Loucy (cell line): ENCODE results near the gene PHTF2.

Experiments
- H2AFZ ChIP-seq: fragments of 200-600 bp; sonication (generic); 2 replicates; pipeline ENCODE4 v1.6.0; 2016; ENCODE audit warnings: antibody characterized with exemption, mild to moderate bottlenecking, low read length, moderate library complexity
- H3F3A ChIP-seq: fragments of 200-600 bp; 2 replicates; pipeline ENCODE4 v1.6.0; 2016; ENCODE audit warnings: antibody characterized with exemption, low read depth, mild to moderate bottlenecking
- H3K27me3 ChIP-seq: fragments of 200-600 bp; sonication (generic); 2 replicates; pipeline ENCODE4 v1.6.1; 2014; ENCODE audit warnings: low read length, mild to moderate bottlenecking; ENCODE audit not compliant: insufficient read depth, poor library complexity, severe bottlenecking
- H3K36me3 ChIP-seq: fragments of 200-600 bp; sonication (generic); 2 replicates; pipeline ENCODE4 v1.6.1; 2016; ENCODE audit warnings: low read length; ENCODE audit not compliant: insufficient read depth
- H3K4me1 ChIP-seq: fragments of 200-600 bp; sonication (generic); 2 replicates; pipeline ENCODE4 v1.5.1; 2014; ENCODE audit warnings: low read length, mild to moderate bottlenecking; ENCODE audit not compliant: insufficient read depth, poor library complexity, severe bottlenecking
- H3K4me2 ChIP-seq: fragments of 200-600 bp; sonication (generic); 2 replicates; pipeline ENCODE4 v1.6.0; 2014; ENCODE audit warnings: antibody characterized with exemption, low read length, low read depth, mild to moderate bottlenecking; ENCODE audit not compliant: poor library complexity, severe bottlenecking
- H3K4me3 ChIP-seq: fragments of 200-600 bp; sonication (generic); 2 replicates; pipeline ENCODE4 v1.5.1; 2014; ENCODE audit warnings: low read length, mild to moderate bottlenecking, mixed read lengths; ENCODE audit not compliant: poor library complexity, severe bottlenecking
- H3K79me2 ChIP-seq: fragments of 200-600 bp; sonication (generic); 2 replicates; pipeline ENCODE4 v1.6.1; 2014; ENCODE audit warnings: low read length; ENCODE audit not compliant: insufficient read depth
- H3K9ac ChIP-seq: fragments of 200-600 bp; sonication (generic); 2 replicates; pipeline ENCODE4 v1.6.0; 2014; ENCODE audit warnings: mild to moderate bottlenecking, low read depth, low read length, moderate library complexity; ENCODE audit not compliant: poor library complexity, severe bottlenecking
- H3K9me2 ChIP-seq: fragments of 200-600 bp; sonication (generic); replicated peaks from 2 replicates; pipeline ENCODE4 v1.6.1; 2016; ENCODE audit warnings: low read depth, low read length, mixed read lengths
- H3K9me3 ChIP-seq: fragments of 200-600 bp; sonication (generic); 2 replicates; pipeline ENCODE4 v1.6.1; 2014; ENCODE audit warnings: mild to moderate bottlenecking, antibody characterized with exemption, low read length, low read depth; ENCODE audit not compliant: insufficient read depth
- H4K20me1 ChIP-seq: fragments of 200-600 bp; sonication (generic); 2 replicates; pipeline ENCODE4 v1.6.0; 2014; ENCODE audit warnings: antibody characterized with exemption, low read length, mild to moderate bottlenecking; ENCODE audit not compliant: insufficient read depth, poor library complexity, severe bottlenecking
- CTCF ChIP-seq: fragments of 200-600 bp; sonication (generic); conservative IDR thresholded peaks from 2 replicates; pipeline ENCODE4 v1.5.1; 2014; ENCODE audit warnings: mild to moderate bottlenecking, antibody characterized with exemption, low read length
- EZH2phosphoT487 ChIP-seq: fragments of 200-600 bp; IDR thresholded peaks from 2 replicates; pipeline ENCODE4 v1.6.1; 2018; ENCODE audit warnings: antibody characterized with exemption, mild to moderate bottlenecking, moderate library complexity, borderline replicate concordance

PHTF2 gene

GRCh38 chr7:77765481-77765880 lies 33.1 kb upstream of the PHTF2 start:
- Histone ChIP-seq H4K20me1 (peaks cover 41% of the 10 kb centered on the region), H3K9me2 (no peaks in the 10 kb centered on the region), H3K36me3 (peaks cover 37% of the 10 kb centered on the region), H3F3A (no peaks in the 10 kb centered on the region), H3K9me3 (no peaks in the 10 kb centered on the region), H3K9ac (no peak overlapping the region), H3K4me2 (no peak overlapping the region), H3K4me3 (no peak overlapping the region), H3K4me1 (peaks cover 9% of the 10 kb centered on the region), H3K27me3 (no peaks in the 10 kb centered on the region), H3K79me2 (peaks cover 52% of the 10 kb centered on the region), H2AFZ (no peak overlapping the region)
- TF ChIP-seq EZH2phosphoT487 (no peak), CTCF (no peak)

GRCh38 chr7:77765906-77766800 lies 32.4 kb upstream of the PHTF2 start:
- H2AFZ ChIP-seq = no peak overlapping the region
- peaks cover 47% of the 10 kb centered on the region for H3K79me2 ChIP-seq
- H4K20me1 ChIP-seq = peaks cover 35% of the 10 kb centered on the region
- no peak overlapping the region for H3K4me2 ChIP-seq
- H3K27me3 ChIP-seq = no peaks in the 10 kb centered on the region
- no peak overlapping the region for H3K4me3 ChIP-seq
- peaks cover 4% of the 10 kb centered on the region for H3K4me1 ChIP-seq
- H3K9me2 ChIP-seq = no peaks in the 10 kb centered on the region
- no peak overlapping the region for H3K9ac ChIP-seq
- no peaks in the 10 kb centered on the region for H3K9me3 ChIP-seq
- no peak for TF ChIP-seq EZH2phosphoT487
- no peak for TF ChIP-seq CTCF
- no peaks in the 10 kb centered on the region for H3F3A ChIP-seq
- H3K36me3 ChIP-seq = peaks cover 38% of the 10 kb centered on the region

- H3K9ac ChIP-seq = no peak overlapping the region
- no peak overlapping the region for H2AFZ ChIP-seq
- H3K36me3 ChIP-seq = peaks cover 38% of the 10 kb centered on the region
- no peak for TF ChIP-seq EZH2phosphoT487
- no peak for TF ChIP-seq CTCF
- H3K4me3 ChIP-seq = no peak overlapping the region
- peaks cover 27% of the 10 kb centered on the region for H4K20me1 ChIP-seq
- H3K4me1 ChIP-seq = no peaks in the 10 kb centered on the region
- no peaks in the 10 kb centered on the region for H3K9me3 ChIP-seq
- no peak overlapping the region for H3K4me2 ChIP-seq
- H3F3A ChIP-seq = no peaks in the 10 kb centered on the region
- no peaks in the 10 kb centered on the region for H3K9me2 ChIP-seq
- no peaks in the 10 kb centered on the region for H3K27me3 ChIP-seq
- peaks cover 39% of the 10 kb centered on the region for H3K79me2 ChIP-seq
Measured at GRCh38 chr7:77766801-77767605, 31.6 kb upstream of the PHTF2 start.
